GM18508 (cell line): ENCODE results near the gene TMEM114.

Experiments used
- ATAC-seq: cut with Tn5 transposase; IDR thresholded peaks from one replicate; pipeline ENCODE4 v1.9.1; 2021; ENCODE audit warnings: moderate number of reproducible peaks; ENCODE audit not compliant: insufficient read depth, unreplicated experiment

The TMEM114 gene

GRCh38 chr16:8551388-8552332 is 38.7 kb downstream of the TMEM114 start:
- no peak for ATAC-seq

GRCh38 chr16:8550728-8551387 is 39.5 kb downstream of the TMEM114 start:
- ATAC-seq, result no peak

GRCh38 chr16:8549843-8550412 is 40.4 kb downstream of the TMEM114 start:
- ATAC-seq, result no peak

DNA sequence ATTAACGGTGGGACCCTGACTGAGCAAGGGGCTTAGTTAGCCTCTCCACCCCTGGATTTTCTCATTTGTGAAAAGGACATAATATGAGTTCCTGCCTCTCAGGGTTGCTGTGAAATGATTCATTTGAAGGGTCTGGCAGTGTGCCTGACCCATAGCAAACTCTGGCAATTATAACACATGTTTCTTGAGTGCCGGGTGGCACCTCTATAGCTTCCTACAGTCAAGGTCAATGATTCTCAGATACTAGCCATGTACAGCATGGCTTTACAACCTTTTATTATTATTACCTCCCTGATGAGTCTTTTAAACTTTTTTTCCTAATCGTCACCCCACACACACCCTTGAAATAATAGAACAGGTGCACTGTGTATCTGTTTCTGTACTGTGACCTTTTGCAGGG is 42.1 kb downstream of the TMEM114 start:
- no peak for ATAC-seq

DNA sequence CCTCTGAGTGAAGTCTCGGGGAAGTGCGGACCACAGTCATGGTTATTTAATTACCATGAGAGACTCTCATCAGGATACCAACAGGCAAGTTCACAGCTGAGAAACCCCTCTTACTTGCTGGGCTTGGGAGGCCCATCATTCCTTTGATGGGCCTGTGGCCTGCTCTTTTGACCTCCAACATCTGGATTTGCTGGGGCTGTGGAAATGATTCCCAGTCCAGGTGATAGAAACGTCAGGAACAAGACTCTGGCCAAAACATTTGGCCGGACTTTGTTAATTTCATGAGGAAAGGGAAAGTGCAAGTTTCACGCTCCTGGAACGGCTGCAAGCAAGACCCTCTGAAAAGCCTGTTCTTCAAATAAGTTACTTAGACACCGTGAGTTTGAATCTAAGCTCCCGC is 42.5 kb downstream of the TMEM114 start:
- ATAC-seq, result no peak

- ATAC-seq, result no peak
These were observed 45.9 kb downstream of the TMEM114 start for GRCh38 chr16:8544406-8544805.

DNA sequence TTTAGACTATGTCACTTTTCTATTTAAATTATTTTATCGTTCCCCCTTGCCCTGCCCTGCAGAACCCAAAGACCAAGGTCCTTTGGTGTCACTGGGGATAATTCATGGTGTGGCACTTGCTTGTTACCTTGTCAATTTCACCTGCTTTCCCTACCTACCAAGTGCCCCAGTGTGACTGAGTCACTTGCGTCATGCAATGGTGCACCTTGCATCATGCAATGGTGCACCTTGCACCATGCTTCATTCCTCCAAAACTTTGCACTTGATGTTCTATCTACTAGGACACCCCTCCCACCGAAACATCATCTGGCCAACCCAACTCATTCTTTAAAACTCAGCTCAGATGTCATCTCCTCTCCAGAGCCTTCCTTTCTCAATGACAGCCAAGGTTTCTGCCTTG is 47.1 kb downstream of the TMEM114 start:
- ATAC-seq, result no peak

DNA sequence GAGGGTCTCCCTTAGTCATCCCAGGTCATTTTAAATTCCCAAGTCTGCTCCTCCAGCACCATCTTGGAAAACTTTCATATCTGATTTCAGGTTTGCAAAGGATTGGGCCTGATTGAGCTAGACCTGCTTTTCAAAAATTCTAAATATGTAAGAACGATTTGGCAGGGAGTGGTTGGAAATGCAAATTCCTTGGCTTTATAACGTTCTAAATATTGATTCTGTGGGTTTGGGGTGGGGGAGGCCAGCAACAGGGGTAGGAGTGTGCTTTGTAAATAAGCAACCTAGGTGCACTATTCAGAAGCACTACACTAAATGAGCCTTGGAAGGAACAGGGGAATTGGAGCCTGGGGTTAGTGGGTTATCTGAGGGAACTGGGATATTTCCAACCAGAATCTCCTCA is 47.9 kb downstream of the TMEM114 start:
- no peak for ATAC-seq

DNA sequence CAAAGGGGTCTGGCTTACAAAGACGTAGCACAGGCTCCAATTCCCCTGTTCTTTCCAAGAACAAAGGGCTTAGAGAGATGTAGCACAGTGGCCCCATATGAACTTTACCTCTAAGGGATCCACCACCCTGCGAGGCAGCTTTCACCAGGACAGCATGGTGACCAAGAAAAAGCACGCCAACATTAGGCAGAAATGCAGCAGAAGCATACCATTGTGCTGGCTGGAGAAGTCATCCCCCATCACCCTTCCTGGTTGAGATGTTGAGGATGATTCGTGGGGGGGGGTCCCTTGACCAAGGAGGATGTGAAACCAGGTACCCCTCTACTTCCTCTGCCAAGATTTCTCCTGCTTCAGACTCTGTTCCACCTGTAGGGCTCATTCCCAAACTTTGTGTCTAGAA is 48.4 kb downstream of the TMEM114 start:
- no peak for ATAC-seq

GRCh38 chr16:8537691-8538342 is 52.5 kb downstream of the TMEM114 start:
- ATAC-seq, result no peak

DNA sequence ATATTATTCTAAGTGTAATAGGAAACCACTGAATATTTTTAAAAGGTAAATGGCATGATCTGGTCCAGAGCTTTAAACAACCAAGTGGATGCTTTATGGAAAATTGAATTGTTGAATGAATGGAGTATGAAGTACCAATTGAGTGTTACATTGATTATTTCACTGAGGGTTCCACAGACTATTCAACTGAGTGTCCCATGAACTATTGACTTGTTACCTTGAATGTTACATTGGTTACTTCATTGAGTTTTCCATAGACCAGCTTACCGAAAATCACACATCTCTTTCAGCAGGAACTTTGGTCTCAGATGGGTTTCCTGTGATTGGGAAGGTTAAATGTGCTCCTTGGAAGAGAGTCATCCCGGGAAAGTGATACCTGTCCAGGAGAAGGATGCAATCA is 56.8 kb downstream of the TMEM114 start:
- no peak for ATAC-seq

DNA sequence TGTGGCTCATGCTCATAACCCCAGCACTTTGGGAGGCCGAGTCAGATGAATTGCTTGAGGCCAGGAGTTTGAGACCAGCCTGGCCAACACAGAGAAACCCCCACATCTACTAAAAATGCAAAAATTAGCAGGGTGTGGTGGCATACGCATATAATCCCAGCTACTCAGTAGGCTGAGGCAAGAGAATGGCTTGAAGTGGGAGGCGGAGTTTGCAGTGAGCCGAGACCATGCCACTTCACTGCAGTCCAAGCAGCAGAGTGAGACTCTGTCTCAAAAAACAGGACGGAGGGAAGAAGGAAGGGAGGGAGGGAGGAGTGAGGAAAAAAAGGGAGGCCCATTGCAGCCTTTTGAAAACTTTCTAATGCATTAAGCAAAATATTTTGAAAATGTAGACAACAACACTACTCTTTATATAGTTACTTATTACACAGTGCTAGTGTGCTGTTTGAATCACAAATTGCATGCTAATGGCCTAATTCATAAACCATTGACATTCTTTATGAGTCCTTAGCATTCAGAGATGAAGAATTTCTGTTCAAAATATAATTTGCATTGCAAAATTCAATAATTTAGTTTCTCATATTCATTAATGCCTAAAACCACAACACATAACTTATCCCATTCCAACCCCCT is 59.4 kb downstream of the TMEM114 start:
- ATAC-seq, result no peak

- ATAC-seq, result no peak
These were observed 61.8 kb downstream of the TMEM114 start for GRCh38 chr16:8528471-8528870.

DNA sequence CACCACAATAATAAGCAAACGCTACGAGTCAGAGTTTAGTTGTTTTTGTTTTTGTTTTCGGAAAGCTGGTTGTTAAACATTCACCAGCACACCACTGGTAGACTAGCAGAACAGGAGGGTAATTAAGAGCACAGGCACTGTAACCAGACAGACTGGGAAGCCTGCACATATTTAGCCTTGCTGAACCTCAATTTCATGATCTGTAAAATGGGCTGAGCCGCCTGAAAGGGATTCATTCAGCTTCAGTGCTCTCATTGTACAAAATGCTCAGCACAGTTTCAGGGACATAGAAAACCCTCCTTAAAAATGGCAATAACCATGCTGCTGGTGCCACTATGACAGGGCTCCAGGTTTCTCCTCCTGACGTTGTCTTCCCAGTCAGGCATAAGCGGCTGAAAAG is 66.4 kb downstream of the TMEM114 start:
- ATAC-seq, result no peak

- no peak for ATAC-seq
These were observed 67.6 kb downstream of the TMEM114 start for GRCh38 chr16:8522757-8523156.

GRCh38 chr16:8519643-8520042 is 70.7 kb downstream of the TMEM114 start:
- ATAC-seq, result no peak
